HepG2 (cell line): Measurements from ENCODE around the gene SETD7. TPM values are rescaled to one million over a fixed set of nuclear protein-coding genes. Genes with fewer than 3 reads are reported as not detected.

Experiments
- ATAC-seq: fragments of 200-7000 bp; cut with Tn5 transposase; 3 replicates; pipeline ENCODE4 v1.9.1; 2020; ENCODE audit warnings: mild to moderate bottlenecking, moderate library complexity
- BruUV-seq: library from RNA; stranded (reverse); fragments of 400-500 nt; replicated peaks from 2 replicates; lab custom pipeline; 2021; lab: Mats Ljungman, UMichigan
- CTCF ChIA-PET: fragments of 300-600 bp; formaldehyde crosslinking; extraction: SDS; loops from one replicate; lab custom pipeline; 2021; ENCODE audit warnings: low total read pairs, inconsistent platforms, low intra/inter-chr PET ratio; lab: Yijun Ruan, JAX
- POLR2A ChIA-PET: fragments of 350-600 bp; sonication (Branson Sonifier 250); formaldehyde crosslinking; loops from one replicate; lab custom pipeline; 2020; ENCODE audit warnings: antibody characterized with exemption, inconsistent platforms; lab: Yijun Ruan, JAX
- DNase-seq: peaks from one replicate; pipeline ENCODE4 v3.0.0-alpha.2; 2015; ENCODE audit warnings: low spot score
- FAIRE-seq: peaks from 3 replicates; lab custom pipeline; 2011; peaks lifted over from hg19 to GRCh38; lab: Jason Lieb, UNC
- H2AFZ ChIP-seq: one replicate; pipeline ENCODE4 v1.6.1; 2011; ENCODE audit warnings: low read length, inconsistent platforms
- H3K27ac ChIP-seq: fragments of 300-600 bp; 3 replicates; pipeline ENCODE4 v1.8.0; 2011; ENCODE audit warnings: mixed run types, mild to moderate bottlenecking, mixed read lengths, low read length, inconsistent platforms; ENCODE audit not compliant: insufficient read depth; ENCODE audit errors: extremely low read length
- H3K27me3 ChIP-seq, 2 experiments: fragments of 200-600 bp in 1 of 2; 2 replicates in 1 of 2; 3 replicates in 1 of 2; pipeline versions ENCODE4 v1.6.0 to v1.8.0; 2011; ENCODE audit warnings: low read length in 2 of 2, mild to moderate bottlenecking in 2 of 2, moderate library complexity in 2 of 2, inconsistent platforms in 1 of 2; ENCODE audit not compliant: insufficient read depth in 2 of 2, control insufficient read depth in 1 of 2
- H3K36me3 ChIP-seq, 2 experiments: fragments of 200-600 bp in 1 of 2; replicated peaks in 1 of 2; 2 replicates in 1 of 2; 3 replicates in 1 of 2; pipeline versions ENCODE4 v1.5.1 to v1.8.0; 2011; ENCODE audit warnings: low read length in 2 of 2, inconsistent platforms in 1 of 2; ENCODE audit not compliant: insufficient read depth in 2 of 2, control insufficient read depth in 1 of 2
- H3K4me1 ChIP-seq: 2 replicates; pipeline ENCODE4 v1.5.1; 2012; ENCODE audit warnings: low read length, inconsistent platforms; ENCODE audit not compliant: insufficient read depth
- H3K4me2 ChIP-seq: 2 replicates; pipeline ENCODE4 v1.6.0; 2011; ENCODE audit warnings: low read depth, low read length, inconsistent platforms
- H3K4me3 ChIP-seq, 3 experiments: fragments of 200-600 bp in 1 of 3; sonication (generic), shearing (Covaris generic) in 1 of 3; replicated peaks in 1 of 3; 2 replicates each; pipeline ENCODE4 v1.5.1; 2011 to 2016; ENCODE audit warnings: low read length in 3 of 3, inconsistent platforms in 2 of 3, low read depth in 2 of 3, mild to moderate bottlenecking in 2 of 3, control low read depth in 1 of 3, mixed read lengths in 1 of 3; ENCODE audit not compliant: insufficient read depth in 1 of 3
- H3K79me2 ChIP-seq: one replicate; pipeline ENCODE4 v1.6.1; 2011; ENCODE audit warnings: low read length, inconsistent platforms; ENCODE audit not compliant: insufficient read depth
- H3K9ac ChIP-seq: 2 replicates; pipeline ENCODE4 v1.6.0; 2011; ENCODE audit warnings: mild to moderate bottlenecking, low read depth, low read length, inconsistent platforms; ENCODE audit not compliant: insufficient read depth
- H3K9me3 ChIP-seq: 2 replicates; pipeline ENCODE4 v1.5.1; 2012; ENCODE audit warnings: mild to moderate bottlenecking, low read length
- H4K20me1 ChIP-seq: 2 replicates; pipeline ENCODE4 v1.6.0; 2011; ENCODE audit warnings: inconsistent platforms, mild to moderate bottlenecking, low read length, moderate library complexity; ENCODE audit not compliant: insufficient read depth
- ETV6 ChIP-seq: sonication (generic); formaldehyde crosslinking; conservative IDR thresholded peaks from 2 replicates; pipeline ENCODE4 v1.4.0; 2020; ENCODE audit warnings: missing genetic modification reagents
- FOSL1 ChIP-seq: sonication (generic); formaldehyde crosslinking; IDR thresholded peaks from 2 replicates; pipeline ENCODE4 v1.9.0; 2021; ENCODE audit warnings: missing genetic modification reagents, borderline replicate concordance
- GLI4 ChIP-seq: sonication (generic); formaldehyde crosslinking; IDR thresholded peaks from 2 replicates; pipeline ENCODE4 v1.5.1; 2020; ENCODE audit warnings: missing genetic modification reagents, mild to moderate bottlenecking, moderate library complexity, borderline replicate concordance
- MEIS1 ChIP-seq: sonication (generic); formaldehyde crosslinking; IDR thresholded peaks from 2 replicates; pipeline ENCODE4 v1.9.0; 2021; ENCODE audit warnings: mild to moderate bottlenecking, missing genetic modification reagents, moderate library complexity, borderline replicate concordance
- MTA1 ChIP-seq: sonication (generic); formaldehyde crosslinking; IDR thresholded peaks from 2 replicates; pipeline ENCODE4 v1.4.0; 2020; ENCODE audit warnings: missing genetic modification reagents, mild to moderate bottlenecking, borderline replicate concordance
- YEATS2 ChIP-seq: sonication (generic); formaldehyde crosslinking; IDR thresholded peaks from 2 replicates; pipeline ENCODE4 v1.4.0; 2020; ENCODE audit warnings: missing genetic modification reagents, borderline replicate concordance
- ZNF644 ChIP-seq: IDR thresholded peaks from 2 replicates; pipeline ENCODE4 v1.6.1; 2016; ENCODE audit warnings: low read depth
- ZNF761 ChIP-seq: sonication (generic); formaldehyde crosslinking; conservative IDR thresholded peaks from 2 replicates; pipeline ENCODE4 v1.4.0; 2020; ENCODE audit warnings: mild to moderate bottlenecking, missing genetic modification reagents
- WGBS: methylation state at CpG from one replicate; pipeline ENCODE4 v1.1.6; 2017; ENCODE audit warnings: low lambda C conversion rate; 5-methylcytosine and 5-hydroxymethylcytosine counted together
- in situ Hi-C: cut with HindIII; loops from 2 replicates; pipeline ENCODE4 v1.10.0; 2017; ENCODE audit warnings: low pct_unique_long_range_greater_than_20kb; ENCODE audit not compliant: extremely low pct_ligation_motif_present
- intact Hi-C: fragments of 100-400 bp; cut with micrococcal nuclease; formaldehyde crosslinking; loops from one replicate; pipeline ENCODE4 v1.10.0; 2022; ENCODE audit not compliant: unreplicated experiment
- polyA plus RNA-seq, 8 experiments: library from polyadenylated mRNA; depleted of rRNA in 3 of 8; stranded (reverse) in 7 of 8; unstranded in 1 of 8; fragments of >200 nt; fragmentation: Illumina TruSeq in 4 of 8; extraction: Trizol in 4 of 8; gene quantifications; 2 replicates each; pipeline versions ENCODE4 v1.2.1 to v1.2.3, GENCODE V29; 2011 to 2016; ENCODE audit warnings: low read depth in 4 of 8, missing spikeins in 1 of 8, mixed read lengths in 1 of 8; ENCODE audit not compliant: insufficient read depth in 1 of 8
- total RNA-seq, 5 experiments: library from RNA; depleted of rRNA; stranded (reverse); fragments of >200 nt; fragmentation: Illumina TruSeq; extraction: Trizol; gene quantifications; 2 replicates each; pipeline ENCODE4 v1.2.3, GENCODE V29; 2016; ENCODE audit warnings: low read depth in 1 of 5
- TF ChIP-seq, protein P1 (sequence below), 2 experiments: sonication (generic) in 1 of 2; formaldehyde crosslinking in 1 of 2; IDR thresholded peaks; 2 replicates each; pipeline versions ENCODE4 v1.4.0 to v1.6.1; 2018 to 2020; ENCODE audit warnings: missing genetic modification reagents in 2 of 2, borderline replicate concordance in 1 of 2, low read depth in 1 of 2, mild to moderate bottlenecking in 1 of 2, missing biosample characterization in 1 of 2
- TF ChIP-seq, protein P2 (sequence below): sonication (generic); formaldehyde crosslinking; IDR thresholded peaks from 2 replicates; pipeline ENCODE4 v1.4.0; 2020; ENCODE audit warnings: mild to moderate bottlenecking, missing genetic modification reagents
- TF ChIP-seq, protein P3 (sequence below): sonication (generic); formaldehyde crosslinking; IDR thresholded peaks from 2 replicates; pipeline ENCODE4 v1.5.0; 2020; ENCODE audit warnings: missing genetic modification reagents
- TF ChIP-seq, protein P4 (sequence below): sonication (generic); formaldehyde crosslinking; IDR thresholded peaks from 2 replicates; pipeline ENCODE4 v1.4.0; 2020; ENCODE audit warnings: missing genetic modification reagents, low read depth, mild to moderate bottlenecking, borderline replicate concordance
- TF ChIP-seq, protein P5 (sequence below): sonication (generic); formaldehyde crosslinking; IDR thresholded peaks from 2 replicates; pipeline ENCODE4 v1.4.0; 2020; ENCODE audit warnings: missing genetic modification reagents, borderline replicate concordance

SETD7 gene
- total and polyA plus RNA-seq, 2 of the 13 experiments (the other 11 are each of a cell fraction or from before 2014, with no cell fraction given), result 0.08 to 0.22 TPM

DNA sequence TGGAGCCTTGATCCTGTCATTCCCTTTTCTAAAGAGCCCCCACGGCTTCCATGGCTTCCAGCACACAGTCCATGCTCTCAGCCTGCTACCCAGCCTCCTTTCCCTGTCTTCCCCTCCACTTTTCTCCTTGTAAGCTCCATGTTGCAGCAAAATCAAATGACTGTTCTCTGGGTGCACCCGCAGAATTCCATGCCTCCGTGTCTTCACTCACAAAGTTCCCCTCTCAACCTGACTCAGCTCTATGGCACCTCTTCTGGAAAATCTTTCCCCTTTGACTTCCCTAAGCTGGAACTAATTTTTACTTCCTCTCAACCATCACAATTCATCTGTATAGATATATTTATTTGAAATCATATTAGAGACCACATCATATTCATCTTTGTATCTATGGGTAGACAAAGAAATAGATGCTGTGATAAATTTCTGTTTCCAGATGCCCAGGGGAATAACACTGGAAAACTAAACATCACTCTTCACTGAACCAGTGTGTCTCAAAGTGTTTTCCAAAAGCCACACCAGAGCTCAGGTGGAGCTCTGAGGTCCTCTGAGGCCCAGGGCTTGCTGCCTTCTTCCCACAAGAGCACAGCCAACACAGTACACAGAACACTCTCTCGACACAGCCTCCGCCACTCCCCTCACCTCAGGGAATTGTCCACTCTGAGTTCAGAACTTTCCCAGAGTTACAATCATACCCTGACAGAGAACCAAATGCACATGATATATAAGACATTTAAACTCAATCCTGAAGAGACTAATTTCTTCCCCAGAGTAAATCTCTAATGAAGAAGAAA lies 3.3 kb downstream of the SETD7 start:
- H3K79me2 ChIP-seq, result no peaks in the 10 kb centered on the region
- peaks cover 5 to 51% of the 10 kb centered on the region in 2 experiments for H3K27me3 ChIP-seq
- no peak overlapping the region for H3K9ac ChIP-seq
- H3K4me2 ChIP-seq, result no peak overlapping the region
- H4K20me1 ChIP-seq, result no peaks in the 10 kb centered on the region
- H3K4me3 ChIP-seq, result no peak overlapping the region
- no peak for ATAC-seq
- BruUV-seq, result no TSS peak
- in situ Hi-C loops (no loop called here), intact Hi-C loops (no loop called here)
- ChIA-PET POLR2A (no interaction called here), CTCF (no interaction called here)
- peaks cover 28% of the 10 kb centered on the region for H3K4me1 ChIP-seq
- no peaks in the 10 kb centered on the region for H3K36me3 ChIP-seq
- FAIRE-seq, result no peak
- no peaks in the 10 kb centered on the region for H3K9me3 ChIP-seq
- 25% methylated on average over 5 of the region's 5 CpGs for WGBS
- H2AFZ ChIP-seq, result no peak overlapping the region
- H3K27ac ChIP-seq, result no peak overlapping the region
- no peak for DNase-seq
- TF ChIP-seq YEATS2 (CRISPR knock-in tag) (no peak), ZNF761 (no peak), GLI4 (CRISPR knock-in tag) (no peak), MTA1 (no peak), FOSL1 (no peak), MEIS1 (CRISPR knock-in tag) (no peak), ETV6 (CRISPR knock-in tag) (no peak), ZNF644 (CRISPR knock-in tag) (no peak)
- TF ChIP-seq, protein P1, sequence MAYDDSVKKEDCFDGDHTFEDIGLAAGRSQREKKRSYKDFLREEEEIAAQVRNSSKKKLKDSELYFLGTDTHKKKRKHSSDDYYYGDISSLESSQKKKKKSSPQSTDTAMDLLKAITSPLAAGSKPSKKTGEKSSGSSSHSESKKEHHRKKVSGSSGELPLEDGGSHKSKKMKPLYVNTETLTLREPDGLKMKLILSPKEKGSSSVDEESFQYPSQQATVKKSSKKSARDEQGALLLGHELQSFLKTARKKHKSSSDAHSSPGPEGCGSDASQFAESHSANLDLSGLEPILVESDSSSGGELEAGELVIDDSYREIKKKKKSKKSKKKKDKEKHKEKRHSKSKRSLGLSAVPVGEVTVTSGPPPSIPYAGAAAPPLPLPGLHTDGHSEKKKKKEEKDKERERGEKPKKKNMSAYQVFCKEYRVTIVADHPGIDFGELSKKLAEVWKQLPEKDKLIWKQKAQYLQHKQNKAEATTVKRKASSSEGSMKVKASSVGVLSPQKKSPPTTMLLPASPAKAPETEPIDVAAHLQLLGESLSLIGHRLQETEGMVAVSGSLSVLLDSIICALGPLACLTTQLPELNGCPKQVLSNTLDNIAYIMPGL (CRISPR knock-in tag; IDR thresholded peaks at IDR 0.05; ENCODE audit: borderline replicate concordance in 1 of 2, low read depth in 1 of 2), result no peak
- TF ChIP-seq, protein P2, sequence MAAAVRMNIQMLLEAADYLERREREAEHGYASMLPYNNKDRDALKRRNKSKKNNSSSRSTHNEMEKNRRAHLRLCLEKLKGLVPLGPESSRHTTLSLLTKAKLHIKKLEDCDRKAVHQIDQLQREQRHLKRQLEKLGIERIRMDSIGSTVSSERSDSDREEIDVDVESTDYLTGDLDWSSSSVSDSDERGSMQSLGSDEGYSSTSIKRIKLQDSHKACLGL, result no peak
- TF ChIP-seq, protein P3, sequence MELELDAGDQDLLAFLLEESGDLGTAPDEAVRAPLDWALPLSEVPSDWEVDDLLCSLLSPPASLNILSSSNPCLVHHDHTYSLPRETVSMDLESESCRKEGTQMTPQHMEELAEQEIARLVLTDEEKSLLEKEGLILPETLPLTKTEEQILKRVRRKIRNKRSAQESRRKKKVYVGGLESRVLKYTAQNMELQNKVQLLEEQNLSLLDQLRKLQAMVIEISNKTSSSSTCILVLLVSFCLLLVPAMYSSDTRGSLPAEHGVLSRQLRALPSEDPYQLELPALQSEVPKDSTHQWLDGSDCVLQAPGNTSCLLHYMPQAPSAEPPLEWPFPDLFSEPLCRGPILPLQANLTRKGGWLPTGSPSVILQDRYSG (CRISPR knock-in tag), result no peak
- TF ChIP-seq, protein P4, sequence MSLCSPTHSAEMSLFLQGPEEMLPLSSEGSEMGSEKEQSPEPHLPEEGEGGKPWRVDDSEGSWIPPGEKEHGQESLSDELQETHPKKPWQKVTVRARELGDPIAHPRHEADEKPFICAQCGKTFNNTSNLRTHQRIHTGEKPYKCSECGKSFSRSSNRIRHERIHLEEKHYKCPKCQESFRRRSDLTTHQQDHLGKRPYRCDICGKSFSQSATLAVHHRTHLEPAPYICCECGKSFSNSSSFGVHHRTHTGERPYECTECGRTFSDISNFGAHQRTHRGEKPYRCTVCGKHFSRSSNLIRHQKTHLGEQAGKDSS (CRISPR knock-in tag), result no peak
- TF ChIP-seq, protein P5, sequence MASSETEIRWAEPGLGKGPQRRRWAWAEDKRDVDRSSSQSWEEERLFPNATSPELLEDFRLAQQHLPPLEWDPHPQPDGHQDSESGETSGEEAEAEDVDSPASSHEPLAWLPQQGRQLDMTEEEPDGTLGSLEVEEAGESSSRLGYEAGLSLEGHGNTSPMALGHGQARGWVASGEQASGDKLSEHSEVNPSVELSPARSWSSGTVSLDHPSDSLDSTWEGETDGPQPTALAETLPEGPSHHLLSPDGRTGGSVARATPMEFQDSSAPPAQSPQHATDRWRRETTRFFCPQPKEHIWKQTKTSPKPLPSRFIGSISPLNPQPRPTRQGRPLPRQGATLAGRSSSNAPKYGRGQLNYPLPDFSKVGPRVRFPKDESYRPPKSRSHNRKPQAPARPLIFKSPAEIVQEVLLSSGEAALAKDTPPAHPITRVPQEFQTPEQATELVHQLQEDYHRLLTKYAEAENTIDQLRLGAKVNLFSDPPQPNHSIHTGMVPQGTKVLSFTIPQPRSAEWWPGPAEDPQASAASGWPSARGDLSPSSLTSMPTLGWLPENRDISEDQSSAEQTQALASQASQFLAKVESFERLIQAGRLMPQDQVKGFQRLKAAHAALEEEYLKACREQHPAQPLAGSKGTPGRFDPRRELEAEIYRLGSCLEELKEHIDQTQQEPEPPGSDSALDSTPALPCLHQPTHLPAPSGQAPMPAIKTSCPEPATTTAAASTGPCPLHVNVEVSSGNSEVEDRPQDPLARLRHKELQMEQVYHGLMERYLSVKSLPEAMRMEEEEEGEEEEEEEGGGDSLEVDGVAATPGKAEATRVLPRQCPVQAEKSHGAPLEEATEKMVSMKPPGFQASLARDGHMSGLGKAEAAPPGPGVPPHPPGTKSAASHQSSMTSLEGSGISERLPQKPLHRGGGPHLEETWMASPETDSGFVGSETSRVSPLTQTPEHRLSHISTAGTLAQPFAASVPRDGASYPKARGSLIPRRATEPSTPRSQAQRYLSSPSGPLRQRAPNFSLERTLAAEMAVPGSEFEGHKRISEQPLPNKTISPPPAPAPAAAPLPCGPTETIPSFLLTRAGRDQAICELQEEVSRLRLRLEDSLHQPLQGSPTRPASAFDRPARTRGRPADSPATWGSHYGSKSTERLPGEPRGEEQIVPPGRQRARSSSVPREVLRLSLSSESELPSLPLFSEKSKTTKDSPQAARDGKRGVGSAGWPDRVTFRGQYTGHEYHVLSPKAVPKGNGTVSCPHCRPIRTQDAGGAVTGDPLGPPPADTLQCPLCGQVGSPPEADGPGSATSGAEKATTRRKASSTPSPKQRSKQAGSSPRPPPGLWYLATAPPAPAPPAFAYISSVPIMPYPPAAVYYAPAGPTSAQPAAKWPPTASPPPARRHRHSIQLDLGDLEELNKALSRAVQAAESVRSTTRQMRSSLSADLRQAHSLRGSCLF (CRISPR knock-in tag), result no peak
